Measurements from ENCODE around the gene XRCC5. TPM values are rescaled to one million over a fixed set of nuclear protein-coding genes. Genes with fewer than 3 reads are reported as not detected.

XRCC5 gene
- total RNA-seq, 1 experiment from 2014 or later: 618 TPM

DNA sequence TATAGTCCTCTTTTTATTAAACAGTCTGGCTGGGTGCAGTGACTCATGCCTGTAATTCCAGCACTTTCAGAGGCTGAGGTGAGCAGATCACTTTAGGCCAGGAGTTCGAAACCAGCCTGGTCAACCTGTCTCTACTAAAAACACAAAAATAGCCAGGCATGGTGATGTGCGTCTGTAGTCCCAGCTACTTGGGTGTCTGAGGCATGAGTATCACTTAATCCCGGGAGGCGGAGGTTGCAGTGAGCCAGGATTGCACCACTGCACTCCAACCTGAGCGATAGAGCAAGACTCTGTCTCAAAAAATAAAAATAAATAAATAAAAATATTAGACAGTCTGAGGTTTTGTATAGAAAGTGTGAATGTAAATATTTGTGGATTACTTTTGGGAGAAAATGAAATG is 17.8 kb downstream of the XRCC5 start:
- Histone ChIP-seq H4K8ac (replicated peaks; ENCODE audit: insufficient read length, low read depth, low read length) (no peak overlapping the region), H3K23me2 (ENCODE audit: insufficient read length, low read depth, low read length, poor library complexity, severe bottlenecking) (no peaks in the 10 kb centered on the region), H4K20me1 (ENCODE audit: control insufficient read depth, insufficient read depth, insufficient read length) (no peaks in the 10 kb centered on the region), H2BK20ac (ENCODE audit: low read depth, low read length, poor library complexity, severe bottlenecking) (no peak overlapping the region), H2BK12ac (ENCODE audit: insufficient read length, low read depth, low read length) (no peak overlapping the region), H2BK120ac (ENCODE audit: low read depth, low read length, poor library complexity, severe bottlenecking) (no peak overlapping the region), H2BK5ac (ENCODE audit: insufficient read length, low read length) (no peak overlapping the region), H3K9me3 (ENCODE audit: control insufficient read depth, low read depth, low read length) (no peaks in the 10 kb centered on the region), H3K79me2 (ENCODE audit: insufficient read depth, low read length) (no peaks in the 10 kb centered on the region; the same call in none of the 2 replicates), H3K9ac (ENCODE audit: extremely low read depth, insufficient read length, low read length) (no peak overlapping the region), H2AFZ (ENCODE audit: low read length) (no peak overlapping the region), H3T11ph (ENCODE audit: low read length) (no peak overlapping the region), H2AK5ac (ENCODE audit: insufficient read length, low read length) (no peak overlapping the region), H3K56ac (ENCODE audit: insufficient read length, low read depth, low read length) (no peak overlapping the region), H4K91ac (ENCODE audit: insufficient read length, low read depth, low read length) (no peak overlapping the region), H2BK15ac (ENCODE audit: low read depth, low read length) (no peak overlapping the region), H3K14ac (ENCODE audit: insufficient read depth, low read length) (no peak overlapping the region), H3K27me3 (ENCODE audit: insufficient read depth, low read length) (no peaks in the 10 kb centered on the region), H3K4ac (ENCODE audit: low read depth, low read length) (no peak overlapping the region), H4K5ac (ENCODE audit: insufficient read length, low read depth, low read length) (no peak overlapping the region), H3K79me1 (ENCODE audit: insufficient read depth, low read depth, low read length, poor library complexity, severe bottlenecking) (peaks cover 7% of the 10 kb centered on the region), H3K27ac (ENCODE audit: insufficient read length, low read depth, low read length) (no peak overlapping the region), H3K4me1 (ENCODE audit: insufficient read depth, low read length) (no peaks in the 10 kb centered on the region), H3K18ac (ENCODE audit: insufficient read length, low read depth, low read length) (no peak overlapping the region), H3K23ac (ENCODE audit: insufficient read length, low read depth, low read length) (no peak overlapping the region), H3K4me2 (ENCODE audit: insufficient read depth, insufficient read length, low read length) (no peak overlapping the region)
- no peaks in the 10 kb centered on the region for H3K9me3 Mint-ChIP-seq
- H3K4me3 Mint-ChIP-seq: no peak overlapping the region
- H3K27ac Mint-ChIP-seq: peak overlapping the region in 1 of 3 experiments; percentile 40; a peak in 1 of 7 replicates
- no peak for DNase-seq
- peaks cover 61 to 94% (median 86%) of the 10 kb centered on the region in 3 experiments; a peak in 6 of 7 replicates for H3K36me3 Mint-ChIP-seq (ENCODE audit: insufficient read depth in 1 of 3, low read depth in 3 of 3)
- no CpG with 5 or more reads among the region's 5 CpGs for WGBS (ENCODE audit: extremely low coverage, insufficient read length, low lambda C conversion rate)
- H3K4me1 Mint-ChIP-seq: no peaks in the 10 kb centered on the region
- TF ChIP-seq, protein P1, sequence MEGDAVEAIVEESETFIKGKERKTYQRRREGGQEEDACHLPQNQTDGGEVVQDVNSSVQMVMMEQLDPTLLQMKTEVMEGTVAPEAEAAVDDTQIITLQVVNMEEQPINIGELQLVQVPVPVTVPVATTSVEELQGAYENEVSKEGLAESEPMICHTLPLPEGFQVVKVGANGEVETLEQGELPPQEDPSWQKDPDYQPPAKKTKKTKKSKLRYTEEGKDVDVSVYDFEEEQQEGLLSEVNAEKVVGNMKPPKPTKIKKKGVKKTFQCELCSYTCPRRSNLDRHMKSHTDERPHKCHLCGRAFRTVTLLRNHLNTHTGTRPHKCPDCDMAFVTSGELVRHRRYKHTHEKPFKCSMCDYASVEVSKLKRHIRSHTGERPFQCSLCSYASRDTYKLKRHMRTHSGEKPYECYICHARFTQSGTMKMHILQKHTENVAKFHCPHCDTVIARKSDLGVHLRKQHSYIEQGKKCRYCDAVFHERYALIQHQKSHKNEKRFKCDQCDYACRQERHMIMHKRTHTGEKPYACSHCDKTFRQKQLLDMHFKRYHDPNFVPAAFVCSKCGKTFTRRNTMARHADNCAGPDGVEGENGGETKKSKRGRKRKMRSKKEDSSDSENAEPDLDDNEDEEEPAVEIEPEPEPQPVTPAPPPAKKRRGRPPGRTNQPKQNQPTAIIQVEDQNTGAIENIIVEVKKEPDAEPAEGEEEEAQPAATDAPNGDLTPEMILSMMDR (conservative IDR thresholded peaks at IDR 0.05): no peak
- no peaks in the 10 kb centered on the region for H3K27me3 Mint-ChIP-seq (ENCODE audit: low read depth)
